Spleen (tissue), 7 donors: ENCODE results near the gene KLHDC3.

Source experiments
- CTCF ChIP-seq, 11 experiments: fragments of 200-600 bp in 7 of 11; fragments of 450-650 bp in 4 of 11; sonication (generic) in 4 of 11; IDR thresholded peaks in 8 of 11; conservative IDR thresholded peaks in 3 of 11; 1 replicate in 7 of 11; 2 replicates in 4 of 11; pipeline versions ENCODE4 v1.4.0 to v1.8.0; 2016 to 2021; ENCODE audit warnings: antibody characterized with exemption in 11 of 11, inconsistent platforms in 4 of 11, mild to moderate bottlenecking in 1 of 11
- POLR2A ChIP-seq, 3 donors: fragments of 450-650 bp; IDR thresholded peaks; one replicate each; pipeline ENCODE4 v1.5.1; 2017; ENCODE audit warnings: antibody characterized with exemption in 3 of 3, mild to moderate bottlenecking in 1 of 3
- donor health status: DM: no; HTN: no; CAD: no; lungs with moderate emphysema.
- donor health status: DM: no; HTN: no; CAD: no.
- donor health status: DM: no; HTN: no; CAD: no.

GRCh38 chr6:43007126-43007525 lies 6.9 kb upstream of the KLHDC3 start:
- TF ChIP-seq CTCF (IDR thresholded peaks at IDR 0.05 in 8 of 11, conservative IDR thresholded peaks at IDR 0.05 in 3 of 11) (no peak), POLR2A (IDR thresholded peaks at IDR 0.05) (no peak)
